Caco-2 (cell line): Measurements from ENCODE around the gene CCR1. TPM values are rescaled to one million over a fixed set of nuclear protein-coding genes. Genes with fewer than 3 reads are reported as not detected.

Experiments used
- BruUV-seq: library from RNA; stranded (reverse); fragments of 400-500 nt; replicated peaks from 2 replicates; lab custom pipeline; 2021; lab: Mats Ljungman, UMichigan
- CTCF ChIA-PET: fragments of 300-600 bp; sonication (Branson Sonifier 250); formaldehyde crosslinking; loops from one replicate; lab custom pipeline; 2022; ENCODE audit warnings: antibody characterized with exemption; lab: Charles Lee
- POLR2A ChIA-PET: fragments of 300-600 bp; sonication (Branson Sonifier 250); formaldehyde crosslinking; loops from one replicate; lab custom pipeline; 2022; ENCODE audit warnings: antibody characterized with exemption; lab: Charles Lee
- DNase-seq, 2 experiments: peaks; one replicate each; pipeline versions ENCODE4 v3.0.0 to v3.0.0-alpha.2; 2020 to 2022
- H3K27me3 ChIP-seq: replicated peaks from 2 replicates; pipeline ENCODE4 v1.6.0; 2011; ENCODE audit warnings: low read length; ENCODE audit not compliant: control insufficient read depth, insufficient read depth
- H3K36me3 ChIP-seq: 2 replicates; pipeline ENCODE4 v1.5.1; 2011; ENCODE audit warnings: low read length; ENCODE audit not compliant: control insufficient read depth, insufficient read depth
- H3K4me1 ChIP-seq: fragments of 250-450 bp; sonication (Bioruptor Pico); 2 replicates; pipeline ENCODE4 v1.5.1; 2020; ENCODE audit warnings: mild to moderate bottlenecking
- H3K4me3 ChIP-seq: 2 replicates; pipeline ENCODE4 v1.5.1; 2011; ENCODE audit warnings: low read depth, mild to moderate bottlenecking, control low read depth, low read length
- H3K9me3 ChIP-seq: fragments of 250-450 bp; sonication (Bioruptor Pico); 2 replicates; pipeline ENCODE4 v1.5.1; 2020; ENCODE audit warnings: mild to moderate bottlenecking, moderate library complexity
- H3K27ac Mint-ChIP-seq: one replicate; pipeline ENCODE4 v1.8.0; 2022; ENCODE audit warnings: mixed read lengths; ENCODE audit not compliant: unreplicated experiment
- H3K27me3 Mint-ChIP-seq: one replicate; pipeline ENCODE4 v1.8.0; 2022; ENCODE audit warnings: mixed read lengths; ENCODE audit not compliant: insufficient read depth, unreplicated experiment
- H3K36me3 Mint-ChIP-seq: one replicate; pipeline ENCODE4 v1.8.0; 2022; ENCODE audit warnings: mild to moderate bottlenecking, mixed read lengths; ENCODE audit not compliant: insufficient read depth, unreplicated experiment
- H3K4me1 Mint-ChIP-seq: one replicate; pipeline ENCODE4 v1.8.0; 2022; ENCODE audit warnings: low read depth, mixed read lengths; ENCODE audit not compliant: unreplicated experiment
- H3K4me3 Mint-ChIP-seq: one replicate; pipeline ENCODE4 v1.8.0; 2022; ENCODE audit warnings: mild to moderate bottlenecking, moderate library complexity, mixed read lengths; ENCODE audit not compliant: unreplicated experiment
- H3K9me3 Mint-ChIP-seq: one replicate; pipeline ENCODE4 v1.8.0; 2022; ENCODE audit warnings: mixed read lengths; ENCODE audit not compliant: unreplicated experiment
- intact Hi-C: fragments of 100-400 bp; cut with micrococcal nuclease; formaldehyde crosslinking; loops from one replicate; pipeline ENCODE4 v1.10.0; 2022; ENCODE audit not compliant: unreplicated experiment
- total RNA-seq: library from RNA; stranded (reverse); gene quantifications from 2 replicates; pipeline ENCODE4 v1.2.3, GENCODE V29; 2022
- TF ChIP-seq, protein P1 (sequence below), 2 experiments: fragments of 200-600 bp in 1 of 2; IDR thresholded peaks; 1 replicate in 1 of 2; 2 replicates in 1 of 2; pipeline versions ENCODE4 v1.5.1 to v1.8.0; 2011 to 2022; ENCODE audit warnings: antibody characterized with exemption in 1 of 2, control low read depth in 1 of 2, inconsistent platforms in 1 of 2, low read depth in 1 of 2, low read length in 1 of 2, mild to moderate bottlenecking in 1 of 2, moderate library complexity in 1 of 2; ENCODE audit not compliant: insufficient read depth in 1 of 2, severe bottlenecking in 1 of 2, unreplicated experiment in 1 of 2

CCR1 gene
- total RNA-seq, 1 experiment from 2014 or later = 2.9 TPM

DNA sequence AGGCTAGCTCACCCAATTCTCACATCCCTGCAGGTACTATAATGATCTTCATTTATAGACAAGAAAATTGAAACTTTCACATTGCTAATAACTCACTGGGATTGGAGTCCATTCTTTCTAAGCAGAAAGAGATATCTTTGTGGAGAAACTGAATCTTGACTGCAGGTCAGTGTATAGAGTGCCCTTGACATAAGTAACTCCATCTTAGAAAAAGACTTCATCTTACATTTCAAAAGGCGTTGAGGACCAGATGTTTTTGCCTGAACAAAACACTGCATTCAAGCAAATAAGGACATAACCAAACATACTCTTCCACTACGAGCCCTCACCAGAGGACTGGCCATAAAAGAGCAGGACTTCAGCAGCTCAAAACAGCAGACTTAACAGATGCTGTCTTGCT, 27.3 kb upstream of the CCR1 start:
- POLR2A ChIA-PET = interaction anchor here (0.6 kb wide), 2 partner anchors 73 to 113 kb away, joined by 4 read pairs; no protein-coding TSS in a partner anchor

DNA sequence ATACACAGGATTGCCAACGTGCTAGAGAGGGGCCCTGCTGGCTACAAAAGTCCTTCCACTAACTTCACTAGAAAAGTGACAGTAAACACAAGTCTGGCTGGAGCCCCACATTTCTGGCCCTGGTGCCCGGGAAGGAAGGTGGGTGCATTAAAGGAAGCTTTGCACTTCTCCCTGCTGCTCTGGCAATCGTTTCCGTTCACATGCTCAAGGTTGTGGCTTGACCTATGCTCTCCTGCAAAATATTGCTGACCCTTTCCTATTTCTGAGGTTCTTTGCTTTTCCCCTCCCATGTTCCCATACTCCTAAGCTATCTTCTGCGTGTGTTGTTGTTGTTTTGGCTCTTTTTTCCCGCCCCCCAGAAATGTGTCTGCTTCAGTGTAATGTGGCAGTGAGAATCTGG, 25.1 kb upstream of the CCR1 start:
- Histone ChIP-seq H3K27me3 (no peaks in the 10 kb centered on the region), H3K9me3 (no peaks in the 10 kb centered on the region), H3K4me3 (no peak overlapping the region), H3K4me1 (no peaks in the 10 kb centered on the region), H3K36me3 (no peaks in the 10 kb centered on the region)
- no peak overlapping the region for H3K4me3 Mint-ChIP-seq
- H3K9me3 Mint-ChIP-seq = peaks cover 4% of the 10 kb centered on the region
- no peak for DNase-seq
- peaks cover 10% of the 10 kb centered on the region for H3K4me1 Mint-ChIP-seq
- H3K27ac Mint-ChIP-seq = no peak overlapping the region
- TF ChIP-seq, protein P1, sequence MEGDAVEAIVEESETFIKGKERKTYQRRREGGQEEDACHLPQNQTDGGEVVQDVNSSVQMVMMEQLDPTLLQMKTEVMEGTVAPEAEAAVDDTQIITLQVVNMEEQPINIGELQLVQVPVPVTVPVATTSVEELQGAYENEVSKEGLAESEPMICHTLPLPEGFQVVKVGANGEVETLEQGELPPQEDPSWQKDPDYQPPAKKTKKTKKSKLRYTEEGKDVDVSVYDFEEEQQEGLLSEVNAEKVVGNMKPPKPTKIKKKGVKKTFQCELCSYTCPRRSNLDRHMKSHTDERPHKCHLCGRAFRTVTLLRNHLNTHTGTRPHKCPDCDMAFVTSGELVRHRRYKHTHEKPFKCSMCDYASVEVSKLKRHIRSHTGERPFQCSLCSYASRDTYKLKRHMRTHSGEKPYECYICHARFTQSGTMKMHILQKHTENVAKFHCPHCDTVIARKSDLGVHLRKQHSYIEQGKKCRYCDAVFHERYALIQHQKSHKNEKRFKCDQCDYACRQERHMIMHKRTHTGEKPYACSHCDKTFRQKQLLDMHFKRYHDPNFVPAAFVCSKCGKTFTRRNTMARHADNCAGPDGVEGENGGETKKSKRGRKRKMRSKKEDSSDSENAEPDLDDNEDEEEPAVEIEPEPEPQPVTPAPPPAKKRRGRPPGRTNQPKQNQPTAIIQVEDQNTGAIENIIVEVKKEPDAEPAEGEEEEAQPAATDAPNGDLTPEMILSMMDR (IDR thresholded peaks at IDR 0.05; ENCODE audit: insufficient read depth in 1 of 2, low read depth in 1 of 2, low read length in 1 of 2, severe bottlenecking in 1 of 2, unreplicated experiment in 1 of 2) = no peak
- no TSS peak for BruUV-seq
- ChIA-PET POLR2A (no interaction called here), CTCF (no interaction called here)
- intact Hi-C loops = no loop called here
- H3K27me3 Mint-ChIP-seq = no peaks in the 10 kb centered on the region
- H3K36me3 Mint-ChIP-seq = no peaks in the 10 kb centered on the region

More for the DNA sequence above, 27.3 kb upstream of the CCR1 start:
- Mint-ChIP-seq H3K4me3 (no peak overlapping the region), H3K36me3 (no peaks in the 10 kb centered on the region), H3K27me3 (peaks cover 3% of the 10 kb centered on the region), H3K9me3 (no peaks in the 10 kb centered on the region), H3K4me1 (no peaks in the 10 kb centered on the region), H3K27ac (no peak overlapping the region)
- no peaks in the 10 kb centered on the region for H3K36me3 ChIP-seq
- no peak for DNase-seq
- no peak overlapping the region for H3K4me3 ChIP-seq
- TF ChIP-seq, protein P1 (IDR thresholded peaks at IDR 0.05; ENCODE audit: insufficient read depth in 1 of 2, low read depth in 1 of 2, low read length in 1 of 2, severe bottlenecking in 1 of 2, unreplicated experiment in 1 of 2) = no peak
- no peaks in the 10 kb centered on the region for H3K4me1 ChIP-seq
- no peaks in the 10 kb centered on the region for H3K9me3 ChIP-seq
- CTCF ChIA-PET = no interaction called here
- intact Hi-C loops = no loop called here
- BruUV-seq = no TSS peak
- no peaks in the 10 kb centered on the region for H3K27me3 ChIP-seq

DNA sequence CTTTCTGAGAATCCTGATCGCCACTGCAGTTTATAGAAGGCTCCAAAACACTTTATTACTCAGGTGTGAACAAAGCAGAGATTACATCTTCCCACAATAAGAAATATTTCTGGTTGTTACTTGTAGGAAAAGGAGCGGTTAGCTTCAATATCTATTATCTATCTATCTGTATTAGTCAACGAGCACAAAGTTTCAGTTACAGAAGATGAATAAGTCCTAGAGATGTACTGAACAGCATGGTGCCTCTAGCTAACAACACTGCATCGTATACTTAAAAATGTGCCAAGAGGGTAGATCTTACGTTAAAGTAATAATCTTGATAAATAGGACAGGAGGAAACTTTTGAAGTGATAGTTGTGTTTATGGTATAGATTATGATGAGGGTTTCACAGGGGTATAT, 23.2 kb upstream of the CCR1 start:
- Histone ChIP-seq H3K4me3 (no peak overlapping the region), H3K27me3 (no peaks in the 10 kb centered on the region), H3K4me1 (no peaks in the 10 kb centered on the region), H3K9me3 (peaks cover 3% of the 10 kb centered on the region), H3K36me3 (no peaks in the 10 kb centered on the region)
- intact Hi-C loops = no loop called here
- TF ChIP-seq, protein P1 (IDR thresholded peaks at IDR 0.05; ENCODE audit: insufficient read depth in 1 of 2, low read depth in 1 of 2, low read length in 1 of 2, severe bottlenecking in 1 of 2, unreplicated experiment in 1 of 2) = no peak
- Mint-ChIP-seq H3K27ac (no peak overlapping the region), H3K4me3 (no peak overlapping the region), H3K36me3 (no peaks in the 10 kb centered on the region), H3K4me1 (peaks cover 15% of the 10 kb centered on the region), H3K27me3 (no peaks in the 10 kb centered on the region), H3K9me3 (peaks cover 22% of the 10 kb centered on the region)
- no peak for DNase-seq
- ChIA-PET POLR2A (no interaction called here), CTCF (no interaction called here)
- no TSS peak for BruUV-seq
